GM12878 (cell line): Measurements from ENCODE around the gene MTO1. TPM values are rescaled to one million over a fixed set of nuclear protein-coding genes. Genes with fewer than 3 reads are reported as not detected.

Experiments used
- BRCA1 ChIP-seq: IDR thresholded peaks from 2 replicates; pipeline ENCODE4 v1.6.1; 2011; ENCODE audit warnings: low read depth, low read length, improper control_type of control experiment
- CHD4 ChIP-seq: fragments of 200-600 bp; sonication (generic); IDR thresholded peaks from 2 replicates; pipeline ENCODE4 v1.6.1; 2016; ENCODE audit warnings: mild to moderate bottlenecking
- E2F4 ChIP-seq: IDR thresholded peaks from 2 replicates; pipeline ENCODE4 v1.6.1; 2012; ENCODE audit warnings: low read depth, low read length, improper control_type of control experiment
- ELK1 ChIP-seq: IDR thresholded peaks from 2 replicates; pipeline ENCODE4 v1.6.1; 2012; ENCODE audit warnings: low read depth, low read length, improper control_type of control experiment
- HDAC6 ChIP-seq: fragments of 200-600 bp; sonication (generic); IDR thresholded peaks from one replicate; pipeline ENCODE4 v1.8.0; 2017; ENCODE audit warnings: antibody characterized with exemption; ENCODE audit not compliant: unreplicated experiment
- HDGF ChIP-seq: fragments of 450-650 bp; IDR thresholded peaks from 2 replicates; pipeline ENCODE4 v1.6.1; 2016; ENCODE audit warnings: antibody characterized with exemption
- KAT2A ChIP-seq: conservative IDR thresholded peaks from 2 replicates; pipeline ENCODE4 v1.6.1; 2011; ENCODE audit warnings: low read depth, low read length; ENCODE audit not compliant: control insufficient read depth
- KDM1A ChIP-seq: fragments of 200-600 bp; sonication (generic); IDR thresholded peaks from 2 replicates; pipeline ENCODE4 v1.6.1; 2016; ENCODE audit warnings: borderline replicate concordance
- PAX8 ChIP-seq: fragments of 450-650 bp; IDR thresholded peaks from 2 replicates; pipeline ENCODE4 v1.6.1; 2017; ENCODE audit warnings: mild to moderate bottlenecking, moderate library complexity
- PKNOX1 ChIP-seq: fragments of 450-650 bp; IDR thresholded peaks from 2 replicates; pipeline ENCODE4 v1.6.1; 2016; ENCODE audit warnings: mild to moderate bottlenecking
- RAD51 ChIP-seq: fragments of 450-650 bp; IDR thresholded peaks from 2 replicates; pipeline ENCODE4 v1.6.1; 2016; ENCODE audit warnings: moderate library complexity, mild to moderate bottlenecking, inconsistent platforms
- SIX5 ChIP-seq: IDR thresholded peaks from 2 replicates; pipeline ENCODE4 v1.6.1; 2011; ENCODE audit warnings: mild to moderate bottlenecking, low read depth, low read length, moderate library complexity; ENCODE audit not compliant: severe bottlenecking
- SPI1 ChIP-seq: IDR thresholded peaks from 2 replicates; pipeline ENCODE4 v1.6.1; 2011; ENCODE audit warnings: low read depth, mild to moderate bottlenecking, low read length, moderate library complexity, borderline replicate concordance; ENCODE audit not compliant: insufficient read depth
- SREBF2 ChIP-seq: IDR thresholded peaks from 2 replicates; pipeline ENCODE4 v1.6.1; 2012; ENCODE audit warnings: mild to moderate bottlenecking, low read length
- SUZ12 ChIP-seq: fragments of 200-600 bp; sonication (generic); IDR thresholded peaks from one replicate; pipeline ENCODE4 v1.6.1; 2018; ENCODE audit warnings: antibody characterized with exemption, mild to moderate bottlenecking; ENCODE audit not compliant: unreplicated experiment
- TAF1 ChIP-seq: IDR thresholded peaks from 2 replicates; pipeline ENCODE4 v1.6.1; 2011; ENCODE audit warnings: mild to moderate bottlenecking, low read depth, low read length, borderline replicate concordance
- ZBTB11 ChIP-seq: fragments of 450-650 bp; formaldehyde crosslinking; IDR thresholded peaks from 2 replicates; pipeline ENCODE4 v1.5.0; 2022; ENCODE audit warnings: mild to moderate bottlenecking, missing genetic modification characterization
- ZNF687 ChIP-seq: fragments of 450-650 bp; IDR thresholded peaks from 2 replicates; pipeline ENCODE4 v1.6.1; 2017; ENCODE audit warnings: mild to moderate bottlenecking, moderate library complexity
- polyA plus RNA-seq, 11 experiments: library from polyadenylated mRNA; depleted of rRNA in 4 of 11; unstranded in 6 of 11; stranded (reverse) in 5 of 11; fragments of >200 nt; fragmentation: Nextera tagmentation in 4 of 11; fragmentation: Illumina TruSeq in 1 of 11; extraction: Ambion mirVana in 4 of 11; extraction: Trizol in 1 of 11; gene quantifications; 1 replicate in 1 of 11; 2 replicates in 10 of 11; pipeline versions ENCODE4 v1.2.1 to v1.2.3, GENCODE V29; 2011 to 2016; ENCODE audit warnings: inconsistent platforms in 2 of 11, missing spikeins in 2 of 11, low read depth in 1 of 11
- total RNA-seq, 4 experiments: library from RNA; depleted of rRNA in 3 of 4; stranded (reverse); fragments of >200 nt in 3 of 4; fragmentation: Illumina TruSeq in 1 of 4; extraction: Trizol in 1 of 4; gene quantifications; 2 replicates each; pipeline versions ENCODE4 v1.2.1 to v1.2.3, GENCODE V29; 2013 to 2021

The MTO1 gene
- total and polyA plus RNA-seq, 10 of the 15 experiments (the other 5 are each of a cell fraction or from before 2014, with no cell fraction given), result 24.8 to 53.6 (median 33.1) TPM

GRCh38 chr6:73523434-73524123 is 62.0 kb downstream of the MTO1 start (continued):
- peak; percentile 86 for TF ChIP-seq ZNF687
- no peak for TF ChIP-seq SIX5
- no peak for TF ChIP-seq BRCA1
- TF ChIP-seq E2F4, result no peak
- no peak for TF ChIP-seq HDAC6
- TF ChIP-seq SUZ12, result no peak
- peak; percentile 29; the same call in 1 of the 2 replicates for TF ChIP-seq SPI1
- peak; percentile 66 for TF ChIP-seq ELK1
- no peak for TF ChIP-seq KAT2A
- TF ChIP-seq PAX8, result 0 out of 2 replicates have a peak, but pooled peaks have one; percentile 82
- peak; percentile 85 for TF ChIP-seq RAD51
- TF ChIP-seq ZBTB11 (CRISPR knock-in tag), result no peak
- no peak for TF ChIP-seq KDM1A
- no peak for TF ChIP-seq CHD4
- TF ChIP-seq SREBF2, result no peak
- TF ChIP-seq TAF1, result peak; percentile 70; the same call in 1 of the 2 replicates
- TF ChIP-seq HDGF, result no peak
- peak; percentile 71; the same call in 1 of the 2 replicates for TF ChIP-seq PKNOX1
